Right lobe of liver (tissue), 4 donors: Measurements from ENCODE around the gene ZNF157.

Experiments
- POLR2A ChIP-seq: fragments of 450-650 bp; IDR thresholded peaks from one replicate; pipeline ENCODE4 v1.6.1; 2017; ENCODE audit warnings: antibody characterized with exemption, mild to moderate bottlenecking
- TF ChIP-seq, protein P1 (sequence below), 4 donors: fragments of 200-600 bp in 3 of 4; fragments of 450-650 bp in 1 of 4; IDR thresholded peaks; one replicate each; pipeline versions ENCODE4 v1.5.1 to v1.8.0; 2016 to 2022; ENCODE audit warnings: antibody characterized with exemption in 4 of 4, mild to moderate bottlenecking in 2 of 4
- donor health status: DM: no; HTN: no; CAD: no.
- donor health status: DM: no; HTN: no; CAD: no.
- donor health status: DM: no; HTN: yes; CAD: no.

DNA sequence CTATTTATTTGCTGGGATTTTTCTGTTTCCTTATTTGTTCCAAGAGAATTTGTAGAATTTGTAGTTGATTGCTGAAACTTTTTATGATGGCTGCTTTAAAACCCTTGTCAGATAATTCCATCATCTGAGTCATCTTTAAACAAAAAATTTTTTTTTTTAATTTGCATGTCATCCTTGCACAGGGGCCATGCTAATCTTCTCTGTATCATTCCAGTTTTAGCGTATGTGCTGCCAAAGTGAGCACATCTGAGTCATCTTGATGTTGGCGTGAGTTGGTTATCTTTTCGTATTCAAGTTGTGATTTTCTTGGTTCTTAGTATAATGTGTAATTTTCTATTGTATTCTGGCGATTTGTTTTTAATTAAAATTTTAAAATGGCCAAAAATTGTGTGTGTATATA is 18.7 kb upstream of the ZNF157 start:
- TF ChIP-seq, protein P1, sequence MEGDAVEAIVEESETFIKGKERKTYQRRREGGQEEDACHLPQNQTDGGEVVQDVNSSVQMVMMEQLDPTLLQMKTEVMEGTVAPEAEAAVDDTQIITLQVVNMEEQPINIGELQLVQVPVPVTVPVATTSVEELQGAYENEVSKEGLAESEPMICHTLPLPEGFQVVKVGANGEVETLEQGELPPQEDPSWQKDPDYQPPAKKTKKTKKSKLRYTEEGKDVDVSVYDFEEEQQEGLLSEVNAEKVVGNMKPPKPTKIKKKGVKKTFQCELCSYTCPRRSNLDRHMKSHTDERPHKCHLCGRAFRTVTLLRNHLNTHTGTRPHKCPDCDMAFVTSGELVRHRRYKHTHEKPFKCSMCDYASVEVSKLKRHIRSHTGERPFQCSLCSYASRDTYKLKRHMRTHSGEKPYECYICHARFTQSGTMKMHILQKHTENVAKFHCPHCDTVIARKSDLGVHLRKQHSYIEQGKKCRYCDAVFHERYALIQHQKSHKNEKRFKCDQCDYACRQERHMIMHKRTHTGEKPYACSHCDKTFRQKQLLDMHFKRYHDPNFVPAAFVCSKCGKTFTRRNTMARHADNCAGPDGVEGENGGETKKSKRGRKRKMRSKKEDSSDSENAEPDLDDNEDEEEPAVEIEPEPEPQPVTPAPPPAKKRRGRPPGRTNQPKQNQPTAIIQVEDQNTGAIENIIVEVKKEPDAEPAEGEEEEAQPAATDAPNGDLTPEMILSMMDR (IDR thresholded peaks at IDR 0.05), result no peak
- no peak for TF ChIP-seq POLR2A
